NB4 (cell line): ENCODE data around the gene GDF10.

ENCODE experiments used
- MYC ChIP-seq: IDR thresholded peaks from 2 replicates; pipeline ENCODE4 v1.6.1; 2011; ENCODE audit warnings: low read depth, low read length
- POLR2A ChIP-seq: IDR thresholded peaks from 2 replicates; pipeline ENCODE4 v1.6.1; 2011; ENCODE audit warnings: mild to moderate bottlenecking; ENCODE audit not compliant: insufficient read length; ENCODE audit errors: extremely low read depth
- TF ChIP-seq, protein P1 (sequence below): IDR thresholded peaks from one replicate; pipeline ENCODE4 v1.5.1; 2012; ENCODE audit warnings: low read depth, low read length

- TF ChIP-seq, protein P1, sequence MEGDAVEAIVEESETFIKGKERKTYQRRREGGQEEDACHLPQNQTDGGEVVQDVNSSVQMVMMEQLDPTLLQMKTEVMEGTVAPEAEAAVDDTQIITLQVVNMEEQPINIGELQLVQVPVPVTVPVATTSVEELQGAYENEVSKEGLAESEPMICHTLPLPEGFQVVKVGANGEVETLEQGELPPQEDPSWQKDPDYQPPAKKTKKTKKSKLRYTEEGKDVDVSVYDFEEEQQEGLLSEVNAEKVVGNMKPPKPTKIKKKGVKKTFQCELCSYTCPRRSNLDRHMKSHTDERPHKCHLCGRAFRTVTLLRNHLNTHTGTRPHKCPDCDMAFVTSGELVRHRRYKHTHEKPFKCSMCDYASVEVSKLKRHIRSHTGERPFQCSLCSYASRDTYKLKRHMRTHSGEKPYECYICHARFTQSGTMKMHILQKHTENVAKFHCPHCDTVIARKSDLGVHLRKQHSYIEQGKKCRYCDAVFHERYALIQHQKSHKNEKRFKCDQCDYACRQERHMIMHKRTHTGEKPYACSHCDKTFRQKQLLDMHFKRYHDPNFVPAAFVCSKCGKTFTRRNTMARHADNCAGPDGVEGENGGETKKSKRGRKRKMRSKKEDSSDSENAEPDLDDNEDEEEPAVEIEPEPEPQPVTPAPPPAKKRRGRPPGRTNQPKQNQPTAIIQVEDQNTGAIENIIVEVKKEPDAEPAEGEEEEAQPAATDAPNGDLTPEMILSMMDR = no peak
- TF ChIP-seq MYC = no peak
- TF ChIP-seq POLR2A = no peak
Observed at GRCh38 chr10:47253030-47253637, 46.9 kb upstream of the GDF10 start.
